Measurements from ENCODE around the gene PFKFB3.

GRCh38 chr10:6283655-6284054 is 80.9 kb downstream of the PFKFB3 start:
- TF ChIP-seq CTCF (IDR thresholded peaks at IDR 0.05) = no peak
- no peak for TF ChIP-seq POLR2AphosphoS5 (IDR thresholded peaks at IDR 0.05)

Data from gastroesophageal sphincter (tissue), 3 donors.